NT2/D1 (cell line): ENCODE data around the gene ADGRG3.
A peak's percentile ranks its signal among the peaks of the same experiment; 100 is the strongest.

Experiments used
- DNase-seq: peaks from one replicate; pipeline ENCODE4 v3.0.0-alpha.2; 2011; ENCODE audit warnings: low read depth, low spot score
- H3K27me3 ChIP-seq: 2 replicates; pipeline ENCODE4 v1.6.0; 2011; ENCODE audit warnings: mild to moderate bottlenecking; ENCODE audit not compliant: insufficient read length, insufficient read depth
- H3K36me3 ChIP-seq: 2 replicates; pipeline ENCODE4 v1.6.1; 2011; ENCODE audit warnings: mild to moderate bottlenecking, low read length, mixed read lengths; ENCODE audit not compliant: insufficient read depth, insufficient read length
- H3K4me1 ChIP-seq: 2 replicates; pipeline ENCODE4 v1.5.1; 2011; ENCODE audit not compliant: insufficient read depth, insufficient read length
- H3K4me3 ChIP-seq: 2 replicates; pipeline ENCODE4 v1.5.1; 2011; ENCODE audit warnings: low read depth; ENCODE audit not compliant: insufficient read length
- H3K9ac ChIP-seq: 2 replicates; pipeline ENCODE4 v1.6.0; 2011; ENCODE audit warnings: low read depth; ENCODE audit not compliant: insufficient read length
- H3K9me3 ChIP-seq: 2 replicates; pipeline ENCODE4 v1.5.1; 2011; ENCODE audit warnings: mild to moderate bottlenecking, low read length; ENCODE audit not compliant: insufficient read depth
- SUZ12 ChIP-seq: IDR thresholded peaks from 2 replicates; pipeline ENCODE4 v1.6.1; 2011; ENCODE audit not compliant: insufficient read length, insufficient read depth; ENCODE audit errors: extremely low read depth
- YY1 ChIP-seq: IDR thresholded peaks from 2 replicates; pipeline ENCODE4 v1.6.1; 2011; ENCODE audit not compliant: insufficient read length, insufficient read depth
- ZNF274 ChIP-seq: IDR thresholded peaks from 2 replicates; pipeline ENCODE4 v1.6.1; 2011; ENCODE audit warnings: mild to moderate bottlenecking, low read depth, low read length

ADGRG3 gene

GRCh38 chr16:57736419-57737351, 68.6 kb downstream of the ADGRG3 start:
- Histone ChIP-seq H3K9me3 (no peaks in the 10 kb centered on the region), H3K4me1 (peaks cover 11% of the 10 kb centered on the region), H3K9ac (peak overlapping the region; percentile 83), H3K4me3 (peak overlapping the region; percentile 75), H3K36me3 (peaks cover 29% of the 10 kb centered on the region), H3K27me3 (no peaks in the 10 kb centered on the region)
- DNase-seq, result no peak
- TF ChIP-seq YY1 (no peak), SUZ12 (no peak), ZNF274 (no peak)

GRCh38 chr16:57738844-57739243, 70.7 kb downstream of the ADGRG3 start:
- H3K9ac ChIP-seq, result no peak overlapping the region

More at GRCh38 chr16:57738844-57739243, 70.7 kb downstream of the ADGRG3 start:
- no peaks in the 10 kb centered on the region for H3K27me3 ChIP-seq
- peaks cover 13% of the 10 kb centered on the region for H3K4me1 ChIP-seq
- DNase-seq, result no peak
- no peaks in the 10 kb centered on the region for H3K9me3 ChIP-seq
- H3K4me3 ChIP-seq, result no peak overlapping the region
- H3K36me3 ChIP-seq, result peaks cover 35% of the 10 kb centered on the region
- TF ChIP-seq SUZ12, result no peak
- no peak for TF ChIP-seq ZNF274
- no peak for TF ChIP-seq YY1
